Measurements from ENCODE around the gene USP16.
"Not testable (repeated sequence)": the region's sequence is repeated elsewhere in the genome, so short reads cannot be mapped to it uniquely, and the experiment has no call there.

USP16 gene

DNA sequence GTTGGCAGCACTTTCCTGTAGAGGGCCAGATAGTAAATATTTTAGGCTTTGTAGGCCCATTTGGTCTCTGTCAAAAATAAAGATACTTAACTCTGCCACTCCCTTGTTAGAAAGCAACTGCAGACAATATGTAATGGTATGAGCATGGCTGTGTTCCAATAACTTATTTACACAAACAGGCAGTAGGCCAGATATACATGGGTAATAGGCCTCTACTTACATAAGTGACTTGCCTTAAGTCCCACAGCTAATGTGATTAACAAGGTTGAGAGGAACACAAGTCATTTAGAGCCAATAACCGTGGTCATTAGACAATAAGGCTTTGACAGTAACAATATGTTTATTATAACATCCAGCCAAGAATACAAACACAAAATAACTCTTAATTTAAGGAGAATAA is 31.5 kb downstream of the USP16 start:
- Mint-ChIP-seq H3K36me3 (ENCODE audit: low read depth) (peaks cover 44% of the 10 kb centered on the region), H3K4me1 (ENCODE audit: low read depth) (no peaks in the 10 kb centered on the region), H3K4me3 (no peak overlapping the region), H3K9me3 (no peaks in the 10 kb centered on the region), H3K27me3 (ENCODE audit: low read depth) (no peaks in the 10 kb centered on the region), H3K27ac (no peak overlapping the region)
- DNase-seq (ENCODE audit: low spot score), result no peak

DNA sequence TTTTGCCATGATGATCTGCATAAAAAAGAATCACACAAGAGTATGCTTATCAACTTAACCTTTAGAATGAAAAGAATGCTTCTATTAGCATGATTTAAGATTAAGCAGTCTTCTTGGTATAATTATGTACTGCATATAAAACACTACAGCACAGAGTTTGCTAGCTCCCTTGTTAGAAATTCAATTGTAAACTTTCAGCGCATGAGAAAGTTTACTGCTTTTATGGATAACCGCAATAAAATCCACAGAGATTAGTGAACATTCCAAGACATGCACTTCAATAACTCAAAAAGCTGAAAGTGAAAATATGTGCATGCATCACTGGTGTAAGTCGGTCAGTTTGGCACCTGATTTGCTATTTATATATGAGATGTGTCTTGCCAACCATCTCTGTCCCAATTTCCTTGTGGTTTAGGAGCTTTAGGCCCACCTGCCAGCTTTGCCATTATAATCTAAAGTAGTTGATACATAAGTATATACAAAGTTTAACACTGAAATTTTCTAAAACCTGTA is 32.1 kb downstream of the USP16 start:
- Mint-ChIP-seq H3K9me3 (no peaks in the 10 kb centered on the region), H3K4me3 (no peak overlapping the region), H3K27ac (no peak overlapping the region), H3K4me1 (ENCODE audit: low read depth) (no peaks in the 10 kb centered on the region), H3K36me3 (ENCODE audit: low read depth) (peaks cover 50% of the 10 kb centered on the region), H3K27me3 (ENCODE audit: low read depth) (no peaks in the 10 kb centered on the region)
- no peak for DNase-seq (ENCODE audit: low spot score)

DNA sequence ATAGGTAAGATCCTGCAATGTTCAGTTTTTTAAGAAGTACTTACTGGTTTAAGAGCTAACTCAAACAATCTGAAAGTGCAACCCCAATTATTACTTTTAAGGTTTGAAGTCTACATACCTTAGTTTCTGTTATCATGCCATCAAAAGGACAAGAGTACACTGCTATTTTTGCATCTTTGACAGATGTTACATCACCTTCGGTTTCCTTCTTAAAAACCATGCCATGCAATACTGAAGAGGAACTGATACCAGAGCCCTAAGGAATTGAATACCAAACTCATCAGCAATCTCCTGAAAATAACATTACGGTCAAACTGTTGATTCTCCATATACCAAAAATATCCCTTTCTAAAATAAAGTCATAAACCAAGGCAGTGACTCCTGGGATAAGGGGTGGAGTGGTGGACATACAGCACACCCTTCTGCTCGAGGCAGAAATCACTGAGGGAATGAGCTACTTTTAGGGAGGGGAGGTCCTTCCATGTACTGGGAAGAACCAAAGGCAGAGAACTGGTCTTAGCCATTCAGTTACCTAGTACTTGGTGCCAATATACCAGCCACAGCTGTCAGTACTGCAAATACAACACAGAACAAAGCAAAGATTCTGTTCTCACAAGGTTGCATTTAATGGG is 40.5 kb downstream of the USP16 start:
- no peak for DNase-seq (ENCODE audit: low spot score)
- no peaks in the 10 kb centered on the region for H3K9me3 Mint-ChIP-seq
- H3K36me3 Mint-ChIP-seq (ENCODE audit: low read depth), result peaks cover 68% of the 10 kb centered on the region
- H3K4me1 Mint-ChIP-seq (ENCODE audit: low read depth), result peaks cover 2% of the 10 kb centered on the region
- H3K4me3 Mint-ChIP-seq, result no peak overlapping the region
- no peaks in the 10 kb centered on the region for H3K27me3 Mint-ChIP-seq (ENCODE audit: low read depth)
- no peak overlapping the region for H3K27ac Mint-ChIP-seq

DNA sequence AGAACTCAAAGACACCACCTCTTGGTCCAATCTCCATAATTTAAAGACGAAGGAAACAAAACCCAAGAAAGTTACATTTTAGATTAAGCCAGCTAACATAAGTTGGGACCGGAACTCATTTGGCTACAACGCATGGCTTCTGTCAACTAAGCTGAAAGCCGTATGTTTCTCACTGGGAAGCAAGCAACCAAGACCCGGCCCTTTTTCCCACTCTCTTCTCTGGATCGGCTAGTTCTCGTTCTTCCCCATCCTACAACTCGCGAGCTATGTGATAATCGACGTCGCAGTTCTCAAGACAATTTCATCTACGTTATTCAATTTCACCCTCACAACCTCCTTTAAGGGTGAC is 48.4 kb downstream of the USP16 start:
- DNase-seq (ENCODE audit: low spot score), result no peak

DNA sequence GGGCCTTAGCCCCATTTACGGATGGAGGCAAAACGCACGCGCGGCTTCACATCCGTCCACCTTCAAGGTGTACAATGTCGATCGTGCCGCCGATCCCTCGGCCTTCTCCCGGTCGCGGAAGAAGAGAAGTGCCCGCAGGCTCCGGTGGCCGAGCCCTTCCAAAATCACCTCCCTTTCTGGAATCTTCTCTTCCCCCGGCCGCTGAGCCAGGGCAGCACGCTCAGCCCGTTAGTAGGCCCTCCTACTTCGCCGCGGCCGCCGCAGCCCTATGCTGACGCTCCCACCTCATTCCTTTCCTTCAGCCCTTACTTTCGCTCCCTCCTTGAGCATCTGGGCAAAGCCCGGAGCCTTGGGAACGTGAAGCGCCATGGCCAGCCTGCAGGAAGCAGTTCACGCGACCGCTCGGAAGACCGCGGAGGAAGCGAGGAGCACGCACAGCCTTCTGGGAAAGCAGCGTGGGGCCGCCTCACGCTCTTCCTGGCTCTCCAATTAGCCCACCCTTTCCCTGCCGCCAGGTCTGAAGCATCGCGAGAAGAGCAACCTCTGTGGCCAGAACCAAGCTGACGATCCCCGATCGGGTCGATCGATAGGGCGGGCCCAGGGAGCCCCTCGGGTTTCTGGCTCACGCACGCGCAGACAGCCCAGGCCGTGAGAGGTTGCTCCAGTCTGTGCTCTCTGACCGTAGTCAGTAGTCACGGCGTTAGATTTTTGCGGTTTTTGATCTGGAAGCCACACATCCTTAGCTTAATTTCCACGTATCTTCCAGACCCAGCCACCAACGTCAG is 48.9 kb downstream of the USP16 start, which contains the start of gene CCT8:
TSS of gene CCT8 (minus strand) at position 427 of the 785 bp plus-strand sequence. CDS start at position 369, 58 bp downstream.
- Mint-ChIP-seq H3K27me3 (ENCODE audit: low read depth) (no peaks in the 10 kb centered on the region), H3K27ac (peak within 1 kb of the TSS; percentile 99), H3K36me3 (ENCODE audit: low read depth) (peaks cover 28% of the 10 kb centered on the region), H3K4me1 (ENCODE audit: low read depth) (peaks cover 40% of the 10 kb centered on the region), H3K4me3 (peak within 1 kb of the TSS; percentile 97), H3K9me3 (no peaks in the 10 kb centered on the region)
- peak; percentile 99 for DNase-seq (ENCODE audit: low spot score)

More for the DNA sequence above, 48.4 kb downstream of the USP16 start:
- H3K27me3 Mint-ChIP-seq (ENCODE audit: low read depth), result no peaks in the 10 kb centered on the region
- peaks cover 29% of the 10 kb centered on the region for H3K36me3 Mint-ChIP-seq (ENCODE audit: low read depth)
- peak overlapping the region; percentile 97 for H3K4me3 Mint-ChIP-seq
- peak overlapping the region; percentile 99 for H3K27ac Mint-ChIP-seq
- H3K4me1 Mint-ChIP-seq (ENCODE audit: low read depth), result peaks cover 37% of the 10 kb centered on the region
- H3K9me3 Mint-ChIP-seq, result no peaks in the 10 kb centered on the region

DNA sequence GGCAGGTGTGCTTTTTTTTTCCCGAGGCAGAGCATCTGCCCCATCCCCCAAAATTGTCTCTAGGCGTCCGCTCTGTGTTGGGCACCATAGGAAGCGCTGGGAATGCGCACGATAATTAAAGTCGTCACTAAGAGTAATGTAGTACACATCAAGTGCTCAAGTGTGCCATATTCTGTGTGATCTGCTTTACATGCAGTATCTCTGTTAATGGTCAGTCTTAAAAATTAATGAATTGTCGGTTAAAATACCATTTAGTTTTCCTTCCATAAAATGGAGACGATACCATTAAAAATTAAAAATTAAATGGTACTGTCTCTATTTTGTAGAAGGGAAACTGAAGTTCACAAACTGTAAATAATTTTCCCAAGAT is 49.5 kb downstream of the USP16 start:
- DNase-seq (ENCODE audit: low spot score), result no peak
- peaks cover 44% of the 10 kb centered on the region for H3K4me1 Mint-ChIP-seq (ENCODE audit: low read depth)
- peaks cover 30% of the 10 kb centered on the region for H3K36me3 Mint-ChIP-seq (ENCODE audit: low read depth)
- no peaks in the 10 kb centered on the region for H3K27me3 Mint-ChIP-seq (ENCODE audit: low read depth)
- peak overlapping the region; percentile 99 for H3K27ac Mint-ChIP-seq
- no peaks in the 10 kb centered on the region for H3K9me3 Mint-ChIP-seq
- H3K4me3 Mint-ChIP-seq, result peak overlapping the region; percentile 97

DNA sequence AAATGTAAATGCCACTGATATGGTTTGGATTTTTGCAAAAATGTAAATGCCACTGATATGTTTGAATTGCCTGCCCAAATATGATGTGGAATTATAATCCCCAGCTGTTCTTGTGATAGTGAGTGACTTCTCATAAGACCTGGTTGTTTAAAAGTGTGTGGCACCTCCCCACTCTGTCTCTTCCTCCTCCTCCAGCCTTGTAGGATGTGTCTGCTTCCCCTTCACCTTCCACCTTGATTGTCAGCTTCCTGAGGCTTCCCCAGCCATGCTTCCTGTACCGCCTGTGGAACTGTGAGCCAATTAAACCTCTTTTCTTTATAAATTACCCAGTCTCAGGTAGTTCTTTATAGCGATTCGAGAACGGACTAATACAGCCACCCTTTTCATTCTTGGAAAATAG is 50.3 kb downstream of the USP16 start:
- H3K4me3 Mint-ChIP-seq, result peak overlapping the region; percentile 72
- no peaks in the 10 kb centered on the region for H3K9me3 Mint-ChIP-seq
- H3K27ac Mint-ChIP-seq, result peak overlapping the region; percentile 72
- H3K4me1 Mint-ChIP-seq (ENCODE audit: low read depth), result peaks cover 50% of the 10 kb centered on the region
- DNase-seq (ENCODE audit: low spot score), result no peak
- no peaks in the 10 kb centered on the region for H3K27me3 Mint-ChIP-seq (ENCODE audit: low read depth)
- H3K36me3 Mint-ChIP-seq (ENCODE audit: low read depth), result peaks cover 26% of the 10 kb centered on the region

DNA sequence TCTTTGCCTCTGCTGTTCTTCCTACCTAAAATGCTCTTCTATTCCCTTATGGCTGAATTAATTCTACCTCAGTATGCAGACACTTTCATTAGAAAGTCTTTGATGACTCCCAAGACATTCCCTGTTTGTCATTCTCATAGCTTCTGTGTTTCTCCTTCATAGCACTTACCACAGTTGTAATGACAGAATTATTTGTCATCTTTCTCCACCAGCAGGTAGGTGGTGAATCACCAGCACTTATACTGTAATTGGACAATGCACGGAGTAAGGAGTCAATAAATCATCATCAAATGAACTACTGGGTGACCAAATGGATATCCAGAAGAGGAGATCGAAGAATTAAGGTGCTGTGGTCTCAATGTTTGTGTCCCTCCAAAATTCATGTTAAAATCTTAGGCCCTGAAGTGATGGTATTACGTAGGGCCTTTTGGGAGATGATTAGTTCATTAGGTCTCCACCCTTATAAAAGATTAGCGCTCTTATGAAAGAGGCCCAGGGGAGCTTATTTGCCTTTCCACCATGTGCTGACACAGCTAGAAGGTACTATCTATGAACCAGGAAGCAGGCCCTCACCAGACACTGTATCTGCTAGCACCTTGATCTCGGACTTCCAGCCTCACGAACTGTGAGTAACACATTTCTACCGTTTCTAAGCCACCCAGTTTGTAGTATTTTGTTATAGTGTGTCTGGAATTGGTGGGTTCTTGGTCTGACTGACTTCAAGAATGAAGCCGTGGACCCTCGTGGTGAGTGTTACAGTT is 51.4 kb downstream of the USP16 start:
- peaks cover 23% of the 10 kb centered on the region for H3K36me3 Mint-ChIP-seq (ENCODE audit: low read depth)
- no peaks in the 10 kb centered on the region for H3K9me3 Mint-ChIP-seq
- peak overlapping the region; percentile 92 for H3K27ac Mint-ChIP-seq
- no peak for DNase-seq (ENCODE audit: low spot score)
- peak overlapping the region; percentile 84 for H3K4me3 Mint-ChIP-seq
- no peaks in the 10 kb centered on the region for H3K27me3 Mint-ChIP-seq (ENCODE audit: low read depth)
- H3K4me1 Mint-ChIP-seq (ENCODE audit: low read depth), result peaks cover 58% of the 10 kb centered on the region

DNA sequence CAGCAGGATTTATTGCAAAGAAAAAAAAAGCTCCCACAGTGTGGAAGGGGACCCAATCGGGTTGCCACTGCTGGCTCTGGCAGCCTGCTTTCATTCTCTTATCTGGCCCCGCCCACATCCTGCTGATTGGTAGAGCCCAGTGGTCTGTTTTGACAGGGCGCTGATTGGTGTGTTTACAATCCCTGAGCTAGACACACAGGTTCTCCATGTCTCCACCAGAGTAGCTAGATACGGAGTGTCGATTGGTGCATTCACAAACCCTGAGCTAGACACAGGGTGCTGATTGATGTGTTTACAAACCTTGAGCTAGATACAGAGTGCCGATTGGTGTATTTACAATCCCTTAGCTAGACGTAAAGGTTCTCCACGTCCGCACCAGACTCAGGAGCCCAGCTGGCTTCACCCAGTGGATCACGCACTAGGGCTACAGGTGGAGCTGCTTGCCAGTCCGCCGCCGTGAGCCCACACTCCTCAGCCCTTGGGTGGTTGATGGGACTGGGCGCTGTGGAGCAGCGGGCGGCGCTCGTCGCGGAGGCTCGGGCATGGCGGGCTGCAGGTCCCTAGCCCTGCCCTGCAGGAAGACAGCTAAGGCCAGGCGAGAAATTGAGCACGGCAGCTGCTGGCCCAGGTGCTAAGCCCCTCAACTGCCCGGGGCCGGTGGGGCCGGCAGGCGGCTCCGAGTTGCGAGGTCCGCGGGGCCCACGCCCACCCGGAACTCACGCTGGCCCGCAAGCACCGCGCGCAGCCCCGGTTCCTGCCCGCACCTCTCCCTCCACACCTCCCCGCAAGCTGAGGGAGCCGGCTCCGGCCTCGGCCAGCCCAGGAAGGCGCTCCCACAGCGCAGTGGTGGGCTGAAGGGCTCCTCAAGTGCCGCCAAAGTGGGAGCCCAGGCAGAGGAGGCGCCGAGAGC is 52.5 kb downstream of the USP16 start:
- not testable (repeated sequence) for H3K9me3 Mint-ChIP-seq; H3K27me3 Mint-ChIP-seq (ENCODE audit: low read depth)
- Mint-ChIP-seq H3K4me1 (ENCODE audit: low read depth) (peaks cover 52% of the 10 kb centered on the region), H3K36me3 (ENCODE audit: low read depth) (peaks cover 18% of the 10 kb centered on the region), H3K27ac (peak overlapping the region; percentile 94), H3K4me3 (peak overlapping the region; percentile 86)
- peak; percentile 79 for DNase-seq (ENCODE audit: low spot score)

DNA sequence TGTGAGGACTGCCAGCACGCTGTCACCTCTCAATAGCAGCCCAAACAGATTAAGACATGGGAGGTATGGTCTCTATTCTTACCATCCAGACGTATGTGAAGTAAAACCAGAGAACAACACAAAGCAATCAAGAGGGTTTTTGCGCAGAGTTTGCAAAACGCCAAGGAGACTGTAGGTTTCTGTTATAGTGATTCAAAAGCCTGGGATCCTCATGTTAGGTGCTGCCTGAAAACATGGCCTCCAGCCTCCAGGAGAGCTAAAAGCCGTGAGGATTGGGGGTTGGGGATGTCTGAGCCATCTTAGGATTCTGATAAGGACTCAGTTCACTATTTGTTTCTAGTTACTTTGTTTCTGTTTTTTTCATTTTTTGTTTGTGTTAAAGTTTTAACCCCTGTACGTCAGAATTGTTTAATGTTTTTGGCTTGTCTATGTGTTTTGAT is 53.2 kb downstream of the USP16 start:
- peaks cover 45% of the 10 kb centered on the region for H3K4me1 Mint-ChIP-seq (ENCODE audit: low read depth)
- H3K27me3 Mint-ChIP-seq (ENCODE audit: low read depth), result no peaks in the 10 kb centered on the region
- peak overlapping the region; percentile 86 for H3K4me3 Mint-ChIP-seq
- peak overlapping the region; percentile 94 for H3K27ac Mint-ChIP-seq
- H3K9me3 Mint-ChIP-seq, result no peaks in the 10 kb centered on the region
- H3K36me3 Mint-ChIP-seq (ENCODE audit: low read depth), result peaks cover 13% of the 10 kb centered on the region
- DNase-seq (ENCODE audit: low spot score), result peak; percentile 30

DNA sequence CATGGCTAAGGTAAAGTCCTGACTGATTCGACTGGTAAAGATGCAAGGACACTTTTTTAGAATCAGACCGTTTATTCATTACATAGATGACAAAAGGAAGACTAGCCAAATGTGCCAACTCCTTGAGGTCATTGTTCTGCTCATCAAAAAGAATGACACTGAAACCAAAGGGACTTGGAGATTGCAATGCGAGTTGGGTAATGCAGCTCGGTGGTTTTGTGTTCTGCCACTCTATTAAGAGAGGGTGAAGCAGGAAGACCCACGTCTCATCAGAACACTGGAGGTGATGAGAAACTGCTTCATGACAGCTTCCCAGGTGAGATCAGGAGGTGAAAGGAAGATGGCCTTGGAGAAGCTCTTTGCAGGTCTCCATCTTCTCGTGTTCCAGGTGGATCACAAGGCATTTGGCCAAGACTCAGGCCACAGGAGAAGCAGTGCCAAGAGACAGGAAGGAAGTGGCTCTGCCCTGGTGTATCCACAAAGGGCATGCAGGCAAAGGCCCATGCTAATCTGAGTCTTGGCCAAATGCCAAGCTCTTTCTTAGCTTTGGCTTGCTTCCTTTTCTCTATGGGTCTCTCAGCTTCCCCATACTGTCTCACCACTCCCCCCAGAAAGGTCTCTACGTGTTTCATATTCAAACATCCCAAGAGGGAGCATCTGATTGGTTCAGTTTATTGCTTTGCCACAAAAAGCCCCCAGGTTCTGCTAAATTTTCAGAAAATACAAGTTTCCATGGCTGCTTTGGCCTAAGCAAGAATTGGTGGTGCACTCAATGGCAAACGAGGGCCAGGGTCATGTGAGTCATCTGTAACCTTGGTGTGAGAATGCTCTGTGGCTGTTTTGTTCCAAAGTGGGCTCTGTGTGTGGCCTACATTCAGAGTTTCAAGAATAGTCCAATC is 54.6 kb downstream of the USP16 start:
- Mint-ChIP-seq H3K36me3 (ENCODE audit: low read depth) (peaks cover 5% of the 10 kb centered on the region), H3K27me3 (ENCODE audit: low read depth) (no peaks in the 10 kb centered on the region), H3K9me3 (no peaks in the 10 kb centered on the region), H3K4me3 (peak overlapping the region; percentile 71), H3K27ac (peak overlapping the region; percentile 81), H3K4me1 (ENCODE audit: low read depth) (peaks cover 39% of the 10 kb centered on the region)
- peak; percentile 39 for DNase-seq (ENCODE audit: low spot score)

DNA sequence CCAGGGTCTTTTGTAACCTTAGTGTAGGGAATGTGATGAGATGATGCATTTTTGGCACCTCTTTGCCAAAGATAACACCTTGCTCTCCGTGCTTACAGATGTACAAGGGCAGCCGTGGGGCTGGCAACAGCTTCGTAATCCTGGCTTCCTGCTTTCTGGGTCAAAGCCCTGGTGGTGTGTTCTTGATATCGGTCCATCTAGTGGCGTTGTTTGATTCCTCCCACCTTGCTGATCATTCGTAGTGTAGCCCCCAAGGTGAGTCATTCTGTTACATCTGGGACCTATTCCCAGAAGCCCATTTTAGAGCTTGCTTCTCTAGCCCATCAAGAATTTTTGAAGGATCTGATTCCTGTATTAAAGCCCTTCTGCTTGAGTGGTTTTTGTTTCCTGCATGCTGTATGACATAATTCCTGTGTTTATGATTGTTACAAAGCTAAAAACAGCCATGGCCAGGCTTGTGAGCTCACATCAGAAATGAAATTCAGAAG is 56.0 kb downstream of the USP16 start:
- H3K4me1 Mint-ChIP-seq (ENCODE audit: low read depth), result peaks cover 35% of the 10 kb centered on the region
- no peak for DNase-seq (ENCODE audit: low spot score)

More for the DNA sequence above, 56.0 kb downstream of the USP16 start:
- Mint-ChIP-seq H3K9me3 (no peaks in the 10 kb centered on the region), H3K27me3 (ENCODE audit: low read depth) (no peaks in the 10 kb centered on the region), H3K4me3 (peak overlapping the region; percentile 65), H3K27ac (peak overlapping the region; percentile 62), H3K36me3 (ENCODE audit: low read depth) (peaks cover 5% of the 10 kb centered on the region)

All from T-helper 2 cell treated with Interferon-gamma antibody and Interleukin-4, amounts not matched to agents 5 μg/mL and 100 μg/mL, for 36 hours (primary cell).